Smooth muscle cell (in vitro differentiated cells): ENCODE measurements around the gene DAPK2. TPM values are rescaled to one million over a fixed set of nuclear protein-coding genes. Genes with fewer than 3 reads are reported as not detected.

ENCODE experiments used
- DNase-seq: peaks from one replicate; lab custom pipeline; 2025; ENCODE audit not compliant: unreplicated experiment; lab: John Stamatoyannopoulos, UW
- H2AFZ ChIP-seq: fragments of 200-600 bp; sonication (generic); 2 replicates; pipeline ENCODE4 v1.6.0; 2016; ENCODE audit warnings: antibody characterized with exemption, low read depth, mild to moderate bottlenecking
- H3F3A ChIP-seq: fragments of 200-600 bp; sonication (generic); 2 replicates; pipeline ENCODE4 v1.6.0; 2017; ENCODE audit warnings: antibody characterized with exemption, low read depth
- H3K27ac ChIP-seq: fragments of 200-600 bp; sonication (generic); 2 replicates; pipeline ENCODE4 v1.5.1; 2016; ENCODE audit warnings: low read depth, mild to moderate bottlenecking
- H3K27me3 ChIP-seq: fragments of 200-600 bp; sonication (generic); 2 replicates; pipeline ENCODE4 v1.6.1; 2016; ENCODE audit warnings: low read depth, mild to moderate bottlenecking
- H3K36me3 ChIP-seq: fragments of 200-600 bp; sonication (generic); 2 replicates; pipeline ENCODE4 v1.5.1; 2016; ENCODE audit warnings: low read depth
- H3K4me1 ChIP-seq: fragments of 200-600 bp; sonication (generic); 2 replicates; pipeline ENCODE4 v1.5.1; 2016; ENCODE audit warnings: low read depth
- H3K4me2 ChIP-seq: fragments of 200-600 bp; sonication (generic); 2 replicates; pipeline ENCODE4 v1.6.0; 2016; ENCODE audit warnings: mild to moderate bottlenecking
- H3K4me3 ChIP-seq: fragments of 200-600 bp; sonication (generic); 2 replicates; pipeline ENCODE4 v1.5.1; 2016; ENCODE audit warnings: mild to moderate bottlenecking
- H3K79me2 ChIP-seq: fragments of 200-600 bp; sonication (generic); 2 replicates; pipeline ENCODE4 v1.6.0; 2016; ENCODE audit warnings: low read depth, mild to moderate bottlenecking
- H3K9ac ChIP-seq: fragments of 200-600 bp; sonication (generic); 2 replicates; pipeline ENCODE4 v1.6.0; 2016; ENCODE audit warnings: low read depth
- H3K9me3 ChIP-seq: fragments of 200-600 bp; sonication (generic); replicated peaks from 2 replicates; pipeline ENCODE4 v1.5.1; 2016; ENCODE audit warnings: low read depth
- H4K20me1 ChIP-seq: fragments of 200-600 bp; sonication (generic); 2 replicates; pipeline ENCODE4 v1.6.0; 2016; ENCODE audit warnings: low read depth
- WGBS: methylation state at CpG from one replicate; pipeline ENCODE4 v1.1.7; 2016; ENCODE audit warnings: low lambda C conversion rate; 5-methylcytosine and 5-hydroxymethylcytosine counted together
- polyA plus RNA-seq: library from polyadenylated mRNA; unstranded; fragments of >200 nt; fragmentation: Nextera tagmentation; extraction: Ambion mirVana; gene quantifications from 2 replicates; pipeline ENCODE4 v1.2.1, GENCODE V29; 2016
- total RNA-seq: library from RNA; depleted of rRNA; stranded (reverse); fragments of >200 nt; gene quantifications from 2 replicates; pipeline ENCODE4 v1.2.3, GENCODE V29; 2014
- TF ChIP-seq, protein P1 (sequence below): fragments of 200-600 bp; sonication (generic); IDR thresholded peaks from 2 replicates; pipeline ENCODE4 v1.5.1; 2017; ENCODE audit warnings: borderline replicate concordance, mild to moderate bottlenecking, antibody characterized with exemption; ENCODE audit not compliant: insufficient read depth, poor library complexity, severe bottlenecking

DAPK2 gene
- total and polyA plus RNA-seq, 2 experiments from 2014 or later, result not detected

DNA sequence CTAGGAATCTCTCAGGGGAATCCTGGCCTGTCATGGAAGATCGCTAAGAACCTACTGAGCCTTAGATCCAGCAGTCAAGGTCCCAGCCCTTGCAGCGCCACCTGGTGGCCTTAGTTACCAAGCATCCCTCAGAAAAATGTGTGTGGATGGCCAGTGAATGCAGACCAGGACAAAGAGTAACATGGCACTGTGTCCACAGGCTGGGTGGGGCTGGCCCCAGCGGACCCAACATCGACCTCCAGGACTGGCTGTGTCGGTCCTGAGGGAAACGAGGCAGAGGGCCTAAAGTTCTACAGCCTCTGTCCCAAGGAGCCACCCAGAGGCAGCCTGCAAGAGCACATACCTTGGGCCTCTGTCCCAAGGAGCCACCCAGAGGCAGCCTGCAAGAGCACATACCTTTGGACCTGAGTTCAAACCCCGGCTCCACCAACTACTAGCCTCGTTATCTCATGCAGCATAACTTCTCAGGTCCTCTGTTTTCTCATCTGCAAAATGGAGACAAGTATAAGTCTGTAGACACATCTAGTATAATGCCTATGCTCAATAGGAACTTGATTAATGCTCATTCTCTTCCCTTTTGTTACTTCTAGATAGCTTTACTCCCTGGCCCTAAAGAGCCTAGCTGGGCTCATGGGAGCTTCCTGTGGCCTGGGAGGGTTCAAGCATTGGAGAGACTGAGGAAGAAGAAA lies 155.1 kb downstream of the DAPK2 start:
- Histone ChIP-seq H3K9me3 (no peaks in the 10 kb centered on the region), H3K9ac (no peak overlapping the region), H3K27me3 (no peaks in the 10 kb centered on the region), H3K36me3 (no peaks in the 10 kb centered on the region), H3K27ac (no peak overlapping the region), H2AFZ (no peak overlapping the region), H3K79me2 (no peaks in the 10 kb centered on the region), H3K4me3 (no peak overlapping the region), H4K20me1 (no peaks in the 10 kb centered on the region), H3F3A (no peaks in the 10 kb centered on the region), H3K4me2 (no peak overlapping the region), H3K4me1 (no peaks in the 10 kb centered on the region)
- TF ChIP-seq, protein P1, sequence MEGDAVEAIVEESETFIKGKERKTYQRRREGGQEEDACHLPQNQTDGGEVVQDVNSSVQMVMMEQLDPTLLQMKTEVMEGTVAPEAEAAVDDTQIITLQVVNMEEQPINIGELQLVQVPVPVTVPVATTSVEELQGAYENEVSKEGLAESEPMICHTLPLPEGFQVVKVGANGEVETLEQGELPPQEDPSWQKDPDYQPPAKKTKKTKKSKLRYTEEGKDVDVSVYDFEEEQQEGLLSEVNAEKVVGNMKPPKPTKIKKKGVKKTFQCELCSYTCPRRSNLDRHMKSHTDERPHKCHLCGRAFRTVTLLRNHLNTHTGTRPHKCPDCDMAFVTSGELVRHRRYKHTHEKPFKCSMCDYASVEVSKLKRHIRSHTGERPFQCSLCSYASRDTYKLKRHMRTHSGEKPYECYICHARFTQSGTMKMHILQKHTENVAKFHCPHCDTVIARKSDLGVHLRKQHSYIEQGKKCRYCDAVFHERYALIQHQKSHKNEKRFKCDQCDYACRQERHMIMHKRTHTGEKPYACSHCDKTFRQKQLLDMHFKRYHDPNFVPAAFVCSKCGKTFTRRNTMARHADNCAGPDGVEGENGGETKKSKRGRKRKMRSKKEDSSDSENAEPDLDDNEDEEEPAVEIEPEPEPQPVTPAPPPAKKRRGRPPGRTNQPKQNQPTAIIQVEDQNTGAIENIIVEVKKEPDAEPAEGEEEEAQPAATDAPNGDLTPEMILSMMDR, result peak; percentile 89
- peak; percentile 39 for DNase-seq
- WGBS, result 34% methylated on average over 8 of the region's 8 CpGs

DNA sequence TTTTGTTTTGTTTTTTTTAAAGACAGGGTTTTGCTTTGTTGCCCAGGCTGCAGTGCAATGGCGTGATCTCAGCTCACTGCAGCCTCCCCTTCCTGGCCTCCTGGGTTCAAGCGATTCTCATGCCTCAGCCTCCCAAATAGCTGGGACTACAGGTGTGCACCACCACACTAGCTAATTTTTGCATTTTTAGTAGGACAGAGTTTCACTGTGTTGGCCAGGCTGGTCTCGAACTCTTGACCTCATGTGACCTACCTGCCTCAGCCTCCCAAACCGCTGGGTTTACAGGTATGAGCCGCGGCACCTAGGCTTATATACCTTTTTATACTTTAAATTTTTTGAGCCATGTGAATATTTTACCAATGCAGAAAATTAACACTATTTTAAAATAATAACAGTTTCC lies 155.7 kb downstream of the DAPK2 start:
- WGBS, result 86% methylated on average over 6 of the region's 6 CpGs
- DNase-seq, result no peak
- no peaks in the 10 kb centered on the region for H3K9me3 ChIP-seq
- H3K27me3 ChIP-seq, result no peaks in the 10 kb centered on the region
- H3K27ac ChIP-seq, result no peak overlapping the region
- no peak overlapping the region for H3K4me2 ChIP-seq
- H2AFZ ChIP-seq, result no peak overlapping the region
- no peaks in the 10 kb centered on the region for H3F3A ChIP-seq
- H3K4me3 ChIP-seq, result no peak overlapping the region
- H3K9ac ChIP-seq, result no peak overlapping the region
- no peaks in the 10 kb centered on the region for H3K79me2 ChIP-seq
- no peaks in the 10 kb centered on the region for H3K36me3 ChIP-seq
- H3K4me1 ChIP-seq, result no peaks in the 10 kb centered on the region
- H4K20me1 ChIP-seq, result no peaks in the 10 kb centered on the region
- TF ChIP-seq, protein P1, result no peak

DNA sequence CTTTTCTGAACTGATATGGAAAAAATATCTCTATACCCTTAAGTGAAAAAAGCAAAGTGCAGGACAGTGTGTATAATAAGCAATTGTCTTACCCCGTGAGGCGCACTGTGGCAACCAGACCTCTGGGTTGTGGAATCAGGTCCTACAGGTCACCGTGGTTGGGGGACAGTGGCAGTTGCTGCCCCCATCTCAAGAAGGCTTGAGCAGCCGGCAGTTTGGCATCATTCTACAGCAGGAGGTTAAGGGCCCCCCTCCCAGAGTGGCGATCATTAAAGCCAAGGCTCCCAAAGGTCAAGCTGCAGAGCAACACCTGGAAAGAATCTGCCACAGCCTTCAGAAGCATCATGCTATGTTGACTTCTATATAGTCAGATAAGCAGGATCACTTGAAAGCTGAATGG lies 156.5 kb downstream of the DAPK2 start:
- no peak overlapping the region for H2AFZ ChIP-seq
- no peak overlapping the region for H3K4me2 ChIP-seq
- H3K4me3 ChIP-seq, result no peak overlapping the region
- no peaks in the 10 kb centered on the region for H3K9me3 ChIP-seq
- no peaks in the 10 kb centered on the region for H3K27me3 ChIP-seq
- TF ChIP-seq, protein P1, result no peak
- H3K4me1 ChIP-seq, result no peaks in the 10 kb centered on the region
- no peak overlapping the region for H3K9ac ChIP-seq
- no peaks in the 10 kb centered on the region for H3F3A ChIP-seq
- no peaks in the 10 kb centered on the region for H3K36me3 ChIP-seq
- H3K79me2 ChIP-seq, result no peaks in the 10 kb centered on the region
- 90% methylated on average over 5 of the region's 5 CpGs for WGBS
- no peak overlapping the region for H3K27ac ChIP-seq
- no peak for DNase-seq
- no peaks in the 10 kb centered on the region for H4K20me1 ChIP-seq

DNA sequence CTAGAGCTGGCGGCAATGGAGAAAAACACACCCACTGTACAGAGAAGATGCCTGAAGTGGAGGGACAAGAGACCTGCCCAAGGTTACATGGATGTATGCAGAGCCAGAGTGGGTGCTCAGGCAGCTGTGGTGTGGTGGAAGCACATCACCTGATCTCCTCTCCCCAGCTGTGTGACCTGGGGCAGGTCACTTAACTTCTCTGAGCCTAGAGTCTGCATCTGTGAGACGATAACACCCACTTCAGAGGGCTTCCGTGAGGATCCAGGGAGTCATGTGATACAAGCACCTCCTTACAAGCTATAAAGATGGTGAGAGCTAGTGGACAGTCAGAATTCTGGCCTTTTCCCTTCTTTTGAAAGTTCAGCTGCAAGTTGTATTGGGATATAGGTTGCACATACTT lies 157.5 kb downstream of the DAPK2 start:
- no peaks in the 10 kb centered on the region for H4K20me1 ChIP-seq
- no peaks in the 10 kb centered on the region for H3K36me3 ChIP-seq
- no peak for DNase-seq
- 85% methylated on average over 3 of the region's 3 CpGs for WGBS
- no peak overlapping the region for H2AFZ ChIP-seq
- no peaks in the 10 kb centered on the region for H3F3A ChIP-seq
- no peak overlapping the region for H3K4me2 ChIP-seq
- no peaks in the 10 kb centered on the region for H3K4me1 ChIP-seq
- no peaks in the 10 kb centered on the region for H3K9me3 ChIP-seq
- TF ChIP-seq, protein P1, result no peak
- no peaks in the 10 kb centered on the region for H3K27me3 ChIP-seq
- H3K4me3 ChIP-seq, result no peak overlapping the region
- no peaks in the 10 kb centered on the region for H3K79me2 ChIP-seq
- H3K9ac ChIP-seq, result no peak overlapping the region
- no peak overlapping the region for H3K27ac ChIP-seq
